Loucy (cell line): Measurements from ENCODE around the gene S100A8.

ENCODE experiments used
- EZH2phosphoT487 ChIP-seq: fragments of 200-600 bp; IDR thresholded peaks from 2 replicates; pipeline ENCODE4 v1.6.1; 2018; ENCODE audit warnings: antibody characterized with exemption, mild to moderate bottlenecking, moderate library complexity, borderline replicate concordance
- TF ChIP-seq, protein P1 (sequence below): fragments of 200-600 bp; sonication (generic); conservative IDR thresholded peaks from 2 replicates; pipeline ENCODE4 v1.5.1; 2014; ENCODE audit warnings: mild to moderate bottlenecking, antibody characterized with exemption, low read length

DNA sequence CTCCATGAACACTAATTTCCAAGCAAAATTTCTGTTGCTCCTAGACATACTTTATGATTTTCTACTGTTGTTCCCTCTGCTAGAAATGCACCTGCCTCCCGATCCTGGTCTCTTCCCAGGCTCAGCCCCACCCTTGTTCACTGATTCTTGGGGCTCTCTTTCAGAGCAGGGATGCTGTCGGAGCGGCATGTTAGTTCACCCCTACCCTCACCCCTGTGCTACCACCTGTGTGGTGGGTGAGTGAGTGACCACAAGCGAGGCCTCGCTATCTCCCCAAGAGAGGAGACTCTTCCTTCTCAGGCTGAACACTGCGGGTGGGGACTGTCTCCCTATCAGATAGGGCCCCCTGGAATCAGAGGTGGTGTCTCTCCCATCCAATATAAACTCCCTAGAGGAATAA is 4.9 kb upstream of the S100A8 start:
- TF ChIP-seq, protein P1, sequence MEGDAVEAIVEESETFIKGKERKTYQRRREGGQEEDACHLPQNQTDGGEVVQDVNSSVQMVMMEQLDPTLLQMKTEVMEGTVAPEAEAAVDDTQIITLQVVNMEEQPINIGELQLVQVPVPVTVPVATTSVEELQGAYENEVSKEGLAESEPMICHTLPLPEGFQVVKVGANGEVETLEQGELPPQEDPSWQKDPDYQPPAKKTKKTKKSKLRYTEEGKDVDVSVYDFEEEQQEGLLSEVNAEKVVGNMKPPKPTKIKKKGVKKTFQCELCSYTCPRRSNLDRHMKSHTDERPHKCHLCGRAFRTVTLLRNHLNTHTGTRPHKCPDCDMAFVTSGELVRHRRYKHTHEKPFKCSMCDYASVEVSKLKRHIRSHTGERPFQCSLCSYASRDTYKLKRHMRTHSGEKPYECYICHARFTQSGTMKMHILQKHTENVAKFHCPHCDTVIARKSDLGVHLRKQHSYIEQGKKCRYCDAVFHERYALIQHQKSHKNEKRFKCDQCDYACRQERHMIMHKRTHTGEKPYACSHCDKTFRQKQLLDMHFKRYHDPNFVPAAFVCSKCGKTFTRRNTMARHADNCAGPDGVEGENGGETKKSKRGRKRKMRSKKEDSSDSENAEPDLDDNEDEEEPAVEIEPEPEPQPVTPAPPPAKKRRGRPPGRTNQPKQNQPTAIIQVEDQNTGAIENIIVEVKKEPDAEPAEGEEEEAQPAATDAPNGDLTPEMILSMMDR = no peak
- TF ChIP-seq EZH2phosphoT487 = no peak
